ENCODE data around the gene IRF2.

The IRF2 gene

DNA sequence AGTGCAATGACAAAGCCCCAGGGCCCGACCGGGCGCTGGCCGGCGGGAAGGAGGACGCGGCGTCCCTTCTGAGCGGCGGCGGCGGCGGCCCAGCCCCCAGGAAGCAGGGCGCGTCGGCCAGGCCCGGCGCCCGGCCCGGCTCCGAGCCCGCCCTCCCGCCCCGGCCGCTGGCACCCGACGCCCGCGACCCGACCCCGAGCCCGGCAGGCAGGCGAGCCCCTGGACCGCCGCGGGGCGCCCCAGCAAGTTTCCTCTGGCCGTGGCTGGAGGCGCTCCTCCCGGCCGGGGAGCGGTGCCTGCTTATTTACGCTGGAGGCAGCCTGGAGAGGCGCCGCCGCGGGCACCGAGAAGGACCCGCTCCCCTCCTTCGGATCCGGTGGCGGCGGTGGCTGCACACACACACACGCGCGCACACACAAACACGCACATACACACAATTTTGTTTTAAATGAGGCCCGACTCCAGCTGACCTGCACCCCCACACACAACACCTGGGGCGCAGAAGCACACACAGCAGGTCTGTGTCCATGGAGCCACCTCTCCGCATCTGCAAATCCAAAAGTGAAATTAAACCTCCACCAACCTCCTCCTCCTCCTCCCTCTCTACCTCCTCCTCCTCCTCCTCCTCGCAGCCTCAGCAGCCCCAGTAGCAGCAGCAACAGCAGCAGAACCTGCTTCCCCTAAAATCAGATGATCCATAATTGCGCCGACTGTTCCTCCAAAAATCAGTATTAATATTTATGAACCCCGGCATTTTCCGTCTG lies 669 bp downstream of the IRF2 start:
- DNase-seq (ENCODE audit: low spot score), result peak; percentile 53

DNA sequence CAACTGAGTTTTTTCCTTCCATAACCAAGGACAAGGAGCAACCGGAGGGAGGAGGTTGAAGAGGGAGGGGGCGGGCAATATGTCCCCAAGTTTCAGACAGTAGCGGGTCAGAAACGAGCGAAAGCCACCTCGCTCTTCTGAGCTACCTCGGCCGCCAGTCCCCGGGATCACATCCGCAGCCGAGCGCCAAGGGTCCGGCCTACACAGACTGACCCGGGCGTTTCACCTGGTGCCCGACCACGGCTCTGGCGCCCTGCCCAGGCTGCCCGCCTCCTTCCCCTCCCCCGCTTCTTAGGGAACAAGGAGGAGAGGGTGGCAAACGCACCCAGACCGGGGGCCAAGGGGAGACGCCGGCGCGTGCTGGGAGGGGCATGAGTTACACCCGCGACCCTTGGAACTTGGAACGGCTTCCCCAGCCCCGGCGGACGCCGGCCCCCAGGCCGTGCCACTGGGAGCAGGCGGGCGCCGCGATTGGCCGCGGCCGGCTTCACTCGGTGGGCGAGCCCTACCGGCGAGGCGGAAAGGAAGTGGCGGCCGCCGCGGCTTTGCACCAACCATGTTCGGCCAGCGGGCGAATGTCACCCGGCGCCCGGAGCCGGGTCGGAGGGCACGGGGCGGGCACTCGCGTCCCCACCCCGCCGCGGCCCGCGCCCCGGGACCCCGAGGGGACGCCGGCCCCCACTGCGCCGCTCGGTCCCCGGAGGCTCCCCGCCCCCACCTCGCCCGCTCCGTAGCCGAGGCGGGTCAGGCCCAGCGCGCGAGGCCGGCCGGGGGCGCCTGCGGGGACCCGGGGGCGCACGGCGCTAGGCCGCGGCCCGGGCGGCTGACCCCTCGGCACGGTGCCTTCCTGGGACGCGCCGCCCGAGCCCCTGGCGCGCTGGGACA lies 1.5 kb downstream of the IRF2 start:
- DNase-seq (ENCODE audit: low spot score), result peak; percentile 31

DNA sequence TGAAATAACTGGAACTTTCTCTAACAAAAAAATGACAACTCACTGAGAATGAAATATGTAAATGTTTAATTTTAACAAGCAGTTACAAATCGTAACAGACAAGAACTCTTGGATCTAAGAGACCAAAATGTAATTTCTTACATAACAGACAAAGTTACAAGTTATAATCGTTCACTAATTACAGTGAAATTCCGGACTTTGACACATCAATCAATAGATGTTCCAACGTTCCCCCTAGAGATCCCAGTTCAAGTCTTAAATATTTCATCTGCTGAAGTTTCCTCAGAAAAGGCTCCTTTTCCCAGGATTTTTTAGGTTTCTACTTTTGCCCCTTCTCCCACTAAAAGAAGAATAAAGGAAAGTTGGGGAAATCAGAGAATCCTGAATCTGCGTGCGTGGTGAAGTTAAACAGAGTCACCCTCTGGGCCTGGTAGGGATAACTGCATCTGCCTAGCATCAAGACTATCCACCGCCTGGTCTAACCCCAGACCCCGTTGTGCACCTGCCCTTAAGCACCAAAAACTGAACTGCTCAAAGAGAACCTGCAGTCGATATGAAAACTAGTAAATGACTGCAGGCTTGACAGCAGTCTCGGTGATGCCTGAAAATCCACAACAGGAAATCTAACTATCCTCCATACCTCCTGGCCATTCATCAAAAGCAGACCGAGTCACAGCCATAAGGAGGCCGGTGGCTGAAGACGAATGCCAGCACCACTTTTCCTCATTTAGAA lies 2.3 kb downstream of the IRF2 start:
- DNase-seq (ENCODE audit: low spot score), result no peak

DNA sequence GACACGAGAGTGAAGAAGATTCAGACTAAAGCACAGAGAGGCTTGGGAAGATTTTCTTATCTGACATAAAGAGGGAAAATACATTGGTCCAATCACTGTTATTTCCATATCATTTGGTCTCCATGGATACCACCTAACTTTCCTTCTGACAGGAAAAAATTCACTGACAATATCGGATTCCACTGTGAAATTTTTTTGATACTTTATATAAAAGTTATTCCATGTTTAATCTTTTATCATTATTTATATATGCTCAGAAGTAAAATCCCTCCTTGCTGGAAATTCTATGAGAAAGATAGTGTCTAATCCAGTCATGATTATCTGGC lies 3.6 kb downstream of the IRF2 start:
- no peak for DNase-seq (ENCODE audit: low spot score)

DNA sequence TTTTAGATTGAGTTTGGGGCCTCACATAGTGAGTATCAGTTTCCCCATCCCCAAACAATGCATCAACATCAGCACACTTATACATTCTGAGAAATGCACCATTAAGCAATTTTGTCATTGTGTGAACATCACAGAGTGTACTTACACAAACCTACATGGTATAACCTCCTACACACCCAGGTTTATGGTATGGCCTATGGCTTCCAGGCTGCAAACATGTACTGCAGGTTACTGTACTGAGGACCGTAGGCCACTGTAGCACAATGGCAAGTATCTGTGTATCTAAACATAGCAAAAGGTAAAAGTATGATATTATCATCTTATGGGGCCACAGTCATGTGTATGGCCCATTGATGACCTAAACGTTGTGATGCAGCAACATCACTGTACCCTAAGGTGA lies 7.7 kb downstream of the IRF2 start:
- no peak for DNase-seq (ENCODE audit: low spot score)

DNA sequence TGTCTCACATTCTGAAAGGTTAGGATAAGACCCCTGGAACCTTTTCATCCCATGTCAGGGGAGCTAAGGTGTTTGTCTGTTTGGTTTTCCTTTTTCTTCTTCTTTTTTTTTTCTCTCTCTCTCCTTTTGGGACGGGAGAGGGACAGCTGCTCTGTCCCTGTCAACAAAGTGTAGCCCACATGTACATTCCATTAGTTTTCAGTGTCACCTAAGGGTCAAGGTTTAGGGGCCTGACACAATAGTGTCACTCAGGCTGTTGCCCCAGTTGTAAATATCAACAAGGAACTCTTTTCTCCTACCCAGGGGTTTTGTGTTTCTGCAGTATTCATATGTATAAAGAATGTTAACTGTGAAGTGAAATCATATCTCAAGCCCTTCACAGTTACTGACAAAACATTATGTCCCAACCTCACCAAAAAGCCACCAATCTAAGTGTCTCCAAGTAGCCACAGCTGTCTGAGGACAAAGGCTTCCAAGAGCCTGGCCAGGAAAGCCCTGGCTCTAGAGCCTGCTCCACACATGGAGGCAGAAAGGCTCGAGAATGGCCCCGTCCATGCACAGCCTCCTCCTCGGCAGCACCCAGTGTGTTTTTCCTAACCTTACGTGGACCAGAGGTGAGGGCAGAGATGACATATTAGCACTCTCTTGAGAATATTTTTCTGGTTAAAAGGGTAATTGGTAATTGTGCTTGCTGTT lies 9.4 kb downstream of the IRF2 start:
- DNase-seq (ENCODE audit: low spot score), result no peak

DNA sequence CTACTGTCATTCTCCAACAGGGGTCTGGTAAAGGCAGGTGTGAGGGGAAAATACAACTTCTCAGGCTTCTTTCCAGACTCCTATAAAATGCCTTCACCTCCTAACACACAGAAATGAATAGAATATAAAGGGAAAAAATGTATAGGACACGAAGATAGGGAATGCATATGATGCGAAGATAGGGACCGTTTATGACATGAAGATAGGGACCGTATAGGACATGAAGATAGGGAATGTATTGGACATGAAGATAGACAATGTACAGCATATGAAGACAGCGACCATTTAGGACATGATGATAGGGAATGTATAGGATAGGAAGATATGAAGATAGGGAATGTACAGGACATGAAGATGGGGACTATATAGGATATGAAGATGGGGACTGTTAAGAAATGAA lies 10.5 kb downstream of the IRF2 start:
- DNase-seq (ENCODE audit: low spot score), result no peak

DNA sequence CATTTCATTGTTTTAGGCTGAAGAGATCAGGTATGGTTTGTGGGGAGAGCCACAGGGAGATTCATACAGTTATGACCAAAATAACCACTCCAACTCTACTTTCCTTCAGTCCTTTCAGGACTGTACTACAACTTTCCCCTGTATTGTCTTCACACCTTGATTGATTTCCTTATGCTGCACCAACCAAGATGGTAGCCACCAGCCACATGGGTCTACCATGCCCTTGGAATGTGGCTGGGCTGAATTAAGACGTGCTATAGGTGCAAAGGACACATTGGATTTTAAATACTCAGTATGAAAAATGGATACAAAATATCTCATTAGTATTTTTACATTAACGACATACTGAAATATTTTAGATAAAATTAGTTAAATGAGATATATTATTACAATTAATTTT lies 11.2 kb downstream of the IRF2 start:
- DNase-seq (ENCODE audit: low spot score), result no peak

DNA sequence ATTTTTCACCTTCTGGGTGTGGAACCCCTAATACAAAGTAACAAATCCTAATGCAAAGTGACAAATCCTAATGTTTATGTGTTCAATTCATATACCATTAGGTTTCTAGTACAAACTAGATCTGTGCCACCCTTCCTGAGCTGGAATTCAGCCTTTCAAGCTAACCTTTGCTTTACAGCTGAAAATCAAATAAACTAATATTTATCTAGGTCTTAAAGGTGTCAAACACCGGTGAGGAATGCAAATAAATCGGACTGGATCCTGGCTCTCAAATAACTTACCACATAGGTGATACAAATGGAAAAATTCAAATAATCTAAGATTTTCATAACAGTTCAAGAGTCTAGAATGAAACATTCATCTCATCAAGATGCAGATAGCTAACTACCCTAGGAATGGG lies 11.6 kb downstream of the IRF2 start:
- DNase-seq (ENCODE audit: low spot score), result no peak

DNA sequence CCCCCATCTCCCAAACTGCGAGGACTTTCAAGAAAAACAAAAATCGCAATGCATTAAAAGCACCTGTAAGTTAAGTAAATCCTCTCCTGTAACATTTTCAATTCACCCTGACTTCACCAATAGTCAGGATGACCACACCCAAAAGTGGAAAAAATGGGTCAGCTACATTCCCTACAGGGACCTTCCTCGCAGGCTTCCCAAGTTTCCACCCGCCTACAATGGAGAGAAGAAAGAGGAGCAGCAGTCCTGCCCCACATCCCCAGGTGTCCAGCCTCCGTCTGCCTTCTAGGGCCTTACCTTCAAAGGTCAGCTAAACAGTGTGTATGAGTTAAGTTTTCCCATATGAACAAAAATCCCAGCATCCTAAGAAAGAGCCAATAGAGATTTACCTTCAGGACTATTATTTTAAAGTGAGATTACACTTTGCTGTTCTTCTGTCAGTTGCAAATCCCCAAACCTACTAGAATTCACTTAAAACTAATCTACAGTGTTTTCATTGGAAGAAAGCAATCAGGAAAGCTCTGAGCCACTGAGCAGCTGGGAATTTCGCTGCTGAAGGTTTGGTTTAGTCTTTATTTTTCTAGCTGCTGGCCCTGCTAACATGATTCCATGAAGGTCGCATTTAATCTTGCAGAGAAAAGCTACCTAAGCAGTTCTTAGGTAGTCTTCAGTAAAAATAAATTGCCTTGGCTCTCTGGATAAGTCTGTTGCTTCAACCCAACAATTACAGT lies 12.5 kb downstream of the IRF2 start:
- no peak for DNase-seq (ENCODE audit: low spot score)

DNA sequence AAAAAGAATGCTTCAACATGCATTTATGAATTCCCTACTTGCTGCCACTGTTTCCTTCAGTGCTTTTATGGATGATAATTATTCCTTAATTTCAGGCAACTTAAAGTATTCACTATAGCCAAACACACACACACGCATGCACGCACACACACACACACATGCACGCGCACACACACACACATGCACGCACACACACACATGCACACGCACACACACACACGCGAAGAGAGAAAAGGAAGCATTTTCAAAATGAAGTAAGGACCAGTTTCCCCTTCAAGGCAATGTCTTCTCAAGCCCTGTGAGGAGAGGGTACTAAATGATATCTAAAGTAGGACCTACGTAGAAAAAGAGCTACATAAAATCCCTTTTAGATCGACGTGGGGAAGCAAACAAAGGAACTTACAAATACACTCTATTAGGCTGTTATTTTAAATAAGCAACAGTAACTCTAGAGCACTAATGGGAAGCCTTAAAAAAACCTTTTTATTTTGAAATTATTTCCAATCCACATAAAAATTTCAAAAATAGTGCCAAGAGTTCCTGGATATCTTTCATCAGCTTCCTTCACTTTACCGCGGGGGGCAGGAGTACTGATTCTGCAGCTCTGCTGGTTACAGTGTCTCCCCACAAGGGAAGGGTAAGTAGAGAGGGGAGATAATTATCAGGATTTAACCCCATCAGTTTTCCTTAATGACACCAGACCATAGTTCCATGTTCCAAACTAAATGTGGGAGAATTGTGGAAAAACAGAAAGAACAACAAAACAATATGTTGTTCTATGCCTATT lies 13.7 kb downstream of the IRF2 start:
- no peak for DNase-seq (ENCODE audit: low spot score)

DNA sequence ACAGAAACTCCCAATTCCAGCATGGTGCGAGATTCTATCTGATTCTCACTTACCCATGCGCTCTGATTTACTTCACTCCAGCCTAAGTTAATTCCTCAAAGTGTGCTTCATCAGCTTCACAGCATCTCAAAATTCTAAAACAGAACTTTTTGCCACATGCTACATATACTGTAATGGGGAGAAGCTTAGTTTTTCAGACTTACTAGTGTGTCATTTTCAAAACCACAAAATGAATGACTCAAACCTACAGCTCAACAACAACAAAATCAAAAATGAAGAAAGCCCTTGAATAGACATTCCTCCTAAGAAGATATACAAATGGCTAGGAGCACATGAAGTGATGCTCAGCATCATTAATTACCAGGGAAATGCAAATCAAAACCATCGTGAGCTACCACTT lies 14.9 kb downstream of the IRF2 start:
- peak; percentile 31 for DNase-seq (ENCODE audit: low spot score)

DNA sequence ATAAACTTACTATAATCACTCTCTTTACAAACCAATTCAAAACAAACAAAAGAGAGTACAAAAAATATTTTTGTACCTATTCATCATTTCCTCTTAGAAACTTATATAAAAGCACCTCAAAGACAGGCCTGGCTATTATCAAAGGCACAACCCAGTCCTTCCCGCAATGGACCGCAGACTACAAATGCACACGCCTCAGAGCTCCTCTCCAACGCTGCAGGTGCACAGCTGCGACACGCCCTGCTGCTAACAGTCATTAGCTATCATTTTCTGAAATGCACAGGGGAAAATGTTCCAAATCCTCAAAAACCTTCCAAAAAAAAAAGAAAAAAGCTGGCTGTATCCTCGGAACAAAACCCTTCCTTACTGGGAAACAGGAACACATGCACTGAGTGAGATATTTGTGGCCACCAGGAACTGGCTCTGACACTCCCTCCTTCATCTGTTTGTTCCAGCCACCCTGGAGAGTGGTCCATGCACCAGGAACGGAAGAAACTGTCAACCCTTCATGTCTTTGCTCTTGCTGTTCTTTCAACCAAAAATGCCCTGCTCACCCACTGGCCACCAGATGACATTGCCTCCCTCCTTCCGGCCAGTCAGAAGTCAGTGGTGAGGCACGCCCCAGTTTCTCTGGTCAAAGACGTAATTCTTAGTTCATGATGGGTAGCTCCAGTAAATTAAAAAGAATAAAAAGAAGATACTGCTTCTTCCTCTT lies 16.7 kb downstream of the IRF2 start:
- DNase-seq (ENCODE audit: low spot score), result no peak

DNA sequence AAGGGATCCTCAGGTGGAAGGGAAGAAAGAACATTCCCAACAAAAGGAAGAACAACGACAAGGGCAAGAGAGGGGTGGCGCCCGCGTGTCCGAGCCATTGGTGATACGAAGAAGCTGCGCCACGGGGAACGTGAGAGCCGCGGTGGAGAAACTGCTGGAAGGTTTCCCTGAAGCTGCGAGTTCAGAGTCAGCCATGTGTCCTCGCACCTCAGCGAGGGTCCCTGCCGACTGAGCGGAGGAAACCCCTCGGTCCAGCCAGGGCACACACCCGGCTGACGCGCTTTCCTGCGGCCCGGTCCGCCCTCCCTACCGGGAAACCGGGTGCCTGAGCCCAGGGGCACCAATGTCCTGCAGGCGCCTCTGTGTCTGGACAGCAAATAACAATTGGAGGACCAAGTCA lies 18.0 kb downstream of the IRF2 start:
- DNase-seq (ENCODE audit: low spot score), result no peak

DNA sequence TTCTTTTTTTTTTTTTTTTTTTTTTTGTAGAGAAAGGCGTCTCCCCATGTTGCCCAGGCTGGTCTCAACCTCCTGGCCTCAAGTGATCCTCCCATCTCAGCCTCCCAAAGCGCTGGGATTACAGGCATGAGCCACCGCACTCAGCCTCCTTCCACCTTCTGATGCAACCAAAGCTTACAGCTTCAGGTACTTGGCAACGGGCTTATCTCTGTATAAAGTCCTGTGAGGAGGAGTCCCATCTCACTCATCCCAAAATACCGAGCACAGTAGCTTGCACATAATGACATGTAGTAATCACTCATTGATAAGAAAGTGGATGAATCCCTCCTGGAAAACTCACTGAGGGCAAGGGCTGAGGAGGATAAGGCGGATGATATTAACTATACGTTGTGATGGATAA lies 19.1 kb downstream of the IRF2 start:
- DNase-seq (ENCODE audit: low spot score), result no peak

DNA sequence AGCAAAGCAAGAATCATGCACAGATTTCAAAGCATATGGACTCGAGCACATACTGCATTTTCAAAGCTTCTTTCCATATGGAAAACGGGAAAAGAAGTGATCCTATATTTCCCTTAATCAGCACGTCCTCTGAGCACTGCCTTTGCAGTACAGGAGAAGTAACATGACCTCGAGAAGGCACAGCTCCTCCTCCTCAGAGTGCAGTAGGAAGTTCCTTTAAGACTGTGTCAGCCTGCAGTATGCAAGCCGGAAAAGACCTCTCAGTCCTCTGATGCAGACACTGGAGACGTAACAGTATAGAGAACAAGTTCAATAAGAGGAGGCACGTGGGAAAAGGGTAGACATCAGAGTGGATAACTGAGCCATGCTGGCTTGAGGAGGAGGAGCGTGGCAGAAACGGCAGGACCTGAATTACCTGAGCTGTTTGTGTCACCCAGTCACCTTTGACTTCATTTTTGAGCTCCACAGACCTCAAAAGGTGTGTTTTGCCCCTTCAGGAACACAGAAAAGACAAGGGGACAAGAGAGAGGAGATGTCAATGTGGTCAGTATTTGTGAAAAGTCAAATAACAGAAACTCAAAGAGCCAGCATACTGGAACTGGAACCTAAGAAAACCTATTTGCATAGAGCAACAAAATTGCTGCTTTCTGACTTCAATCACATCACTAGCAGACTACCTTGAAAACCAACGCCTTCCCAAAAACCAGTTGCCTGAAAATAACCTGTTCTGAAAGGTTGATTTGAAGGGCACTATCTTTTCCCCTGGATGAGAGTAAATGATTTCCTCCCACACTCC lies 20.8 kb downstream of the IRF2 start:
- DNase-seq (ENCODE audit: low spot score), result peak; percentile 48

DNA sequence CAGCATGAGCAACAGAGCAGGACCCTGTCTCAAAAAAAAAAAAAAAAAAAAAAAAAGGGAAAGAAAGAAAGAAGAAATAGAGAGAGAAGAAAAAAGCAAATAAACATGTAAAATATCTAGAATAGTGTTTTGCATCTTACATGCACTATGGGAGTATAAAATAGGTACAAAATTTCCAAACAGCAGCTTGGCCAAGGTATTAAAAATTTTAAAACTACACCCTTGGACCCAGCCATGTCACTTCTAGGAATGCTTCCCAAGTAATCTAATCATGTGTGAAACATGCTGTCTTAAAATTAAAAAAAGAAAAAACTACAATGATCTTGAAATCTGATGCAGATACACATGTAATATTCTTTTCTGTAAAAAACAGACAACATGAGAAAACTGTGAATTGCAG lies 21.6 kb downstream of the IRF2 start:
- DNase-seq (ENCODE audit: low spot score), result no peak

DNA sequence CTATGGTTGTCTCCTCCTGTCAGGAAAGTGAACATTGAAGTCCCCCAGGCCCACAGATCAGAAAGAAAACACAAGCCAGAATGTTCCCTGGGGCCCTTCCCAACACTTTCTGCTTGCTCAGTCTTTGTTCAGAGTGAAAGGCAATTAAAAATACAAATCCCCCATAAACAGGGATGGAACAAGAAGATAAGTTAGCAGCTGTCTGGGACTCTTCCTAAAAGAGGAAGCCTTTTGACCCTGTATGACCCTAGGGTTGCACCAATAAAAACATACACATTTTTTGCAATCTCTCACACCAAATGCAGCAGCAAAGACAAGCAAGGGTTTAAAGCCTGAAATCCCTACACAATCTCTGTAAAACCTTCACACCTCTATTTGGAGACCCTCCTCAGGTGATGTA lies 22.6 kb downstream of the IRF2 start:
- no peak for DNase-seq (ENCODE audit: low spot score)

All from CD4-positive, alpha-beta T cell treated with Interleukin-15 for 4 hours (primary cell).